Effector memory CD8-positive, alpha-beta T cell (primary cell): ENCODE data around the gene RMRP.
A peak's percentile ranks its signal among the peaks of the same experiment; 100 is the strongest.

Source experiments
- ATAC-seq: fragments of 150-1000 bp; cut with Tn5 transposase; replicated peaks from 2 replicates; pipeline ENCODE4 v1.10.0; 2021; ENCODE audit warnings: mild to moderate bottlenecking, moderate library complexity
- DNase-seq, 3 experiments: peaks; one replicate each; pipeline ENCODE4 v3.0.0; 2021
- H3K27ac Mint-ChIP-seq, 2 donors: one replicate each; pipeline ENCODE4 v1.8.0; 2022; ENCODE audit warnings: mild to moderate bottlenecking in 2 of 2, mixed read lengths in 2 of 2, moderate library complexity in 2 of 2
- H3K27me3 Mint-ChIP-seq, 2 donors: one replicate each; pipeline ENCODE4 v1.8.0; 2022; ENCODE audit warnings: mixed read lengths in 2 of 2
- H3K36me3 Mint-ChIP-seq: one replicate; pipeline ENCODE4 v1.8.0; 2022; ENCODE audit warnings: mild to moderate bottlenecking, moderate library complexity, mixed read lengths; ENCODE audit not compliant: insufficient read depth
- H3K4me1 Mint-ChIP-seq, 2 donors: one replicate each; pipeline ENCODE4 v1.8.0; 2022; ENCODE audit warnings: low read depth in 2 of 2, mixed read lengths in 2 of 2
- H3K4me3 Mint-ChIP-seq, 2 donors: one replicate each; pipeline ENCODE4 v1.8.0; 2022; ENCODE audit warnings: mild to moderate bottlenecking in 2 of 2, mixed read lengths in 2 of 2, moderate library complexity in 2 of 2
- H3K9me3 Mint-ChIP-seq, 2 donors: one replicate each; pipeline ENCODE4 v1.8.0; 2022; ENCODE audit warnings: mixed read lengths in 2 of 2

The RMRP gene

GRCh38 chr9:35691334-35691650, 33.5 kb upstream of the RMRP start:
- peaks cover 2 to 16% of the 10 kb centered on the region in 2 donors for H3K4me1 Mint-ChIP-seq
- no peaks in the 10 kb centered on the region for H3K27me3 Mint-ChIP-seq
- peaks cover 7% of the 10 kb centered on the region for H3K36me3 Mint-ChIP-seq
- no peak for ATAC-seq
- H3K27ac Mint-ChIP-seq: peak overlapping the region; percentile 86
- peak overlapping the region; percentile 88 to 90 for H3K4me3 Mint-ChIP-seq
- DNase-seq: no peak
- H3K9me3 Mint-ChIP-seq: no peaks in the 10 kb centered on the region

GRCh38 chr9:35690614-35691333, 33.0 kb upstream of the RMRP start:
- peaks cover 7% of the 10 kb centered on the region for H3K36me3 Mint-ChIP-seq
- peak; percentile 52 for ATAC-seq
- H3K27ac Mint-ChIP-seq: peak overlapping the region; percentile 86
- no peaks in the 10 kb centered on the region for H3K27me3 Mint-ChIP-seq
- peak in 1 of 3 experiments; percentile 14 for DNase-seq
- H3K4me3 Mint-ChIP-seq: peak overlapping the region; percentile 88 to 90
- no peaks in the 10 kb centered on the region for H3K9me3 Mint-ChIP-seq
- H3K4me1 Mint-ChIP-seq: peaks cover 3 to 16% of the 10 kb centered on the region in 2 donors

GRCh38 chr9:35690294-35690613, 32.4 kb upstream of the RMRP start:
- H3K27ac Mint-ChIP-seq: peak overlapping the region in 1 of 2 donors; percentile 86
- peak overlapping the region; percentile 88 to 90 for H3K4me3 Mint-ChIP-seq
- ATAC-seq: peak; percentile 8

GRCh38 chr9:35689542-35690293, 31.9 kb upstream of the RMRP start, which contains the start of gene TPM2:
Gene TPM2, minus strand, starts transcription at chr9:35689925. Its CDS starts 108 bp downstream, at chr9:35689817.
- no peak for DNase-seq

More at GRCh38 chr9:35690294-35690613, 32.4 kb upstream of the RMRP start:
- peaks cover 7% of the 10 kb centered on the region for H3K36me3 Mint-ChIP-seq
- no peaks in the 10 kb centered on the region for H3K27me3 Mint-ChIP-seq
- peaks cover 3 to 16% of the 10 kb centered on the region in 2 donors for H3K4me1 Mint-ChIP-seq
- no peak for DNase-seq
- H3K9me3 Mint-ChIP-seq: no peaks in the 10 kb centered on the region

GRCh38 chr9:35688558-35689541, 31.0 kb upstream of the RMRP start:
- no peak for ATAC-seq
- Mint-ChIP-seq H3K36me3 (peaks cover 9% of the 10 kb centered on the region), H3K27me3 (no peaks in the 10 kb centered on the region), H3K27ac (peak overlapping the region; percentile 60 to 83), H3K4me3 (peak overlapping the region; percentile 40 to 61), H3K9me3 (no peaks in the 10 kb centered on the region), H3K4me1 (peaks cover 3 to 16% of the 10 kb centered on the region in 2 donors)
- DNase-seq: no peak

More at GRCh38 chr9:35689542-35690293, 31.9 kb upstream of the RMRP start, which contains the start of gene TPM2:
- Mint-ChIP-seq H3K9me3 (no peaks in the 10 kb centered on the region), H3K27me3 (no peaks in the 10 kb centered on the region), H3K4me1 (peaks cover 3 to 16% of the 10 kb centered on the region in 2 donors), H3K36me3 (peaks cover 10% of the 10 kb centered on the region), H3K27ac (peak within 1 kb of the TSS; percentile 86), H3K4me3 (peak within 1 kb of the TSS; percentile 88 to 90)
- peak; percentile 15 for ATAC-seq

- Mint-ChIP-seq H3K36me3 (peaks cover 8% of the 10 kb centered on the region), H3K27me3 (no peaks in the 10 kb centered on the region), H3K4me1 (peaks cover 3 to 17% of the 10 kb centered on the region in 2 donors), H3K9me3 (no peaks in the 10 kb centered on the region), H3K4me3 (no peak overlapping the region), H3K27ac (peak overlapping the region; percentile 60 to 83)
- no peak for DNase-seq
- no peak for ATAC-seq
Measured at GRCh38 chr9:35687972-35688557, 30.2 kb upstream of the RMRP start.

GRCh38 chr9:35687306-35687705, 29.5 kb upstream of the RMRP start:
- no peak overlapping the region for H3K27ac Mint-ChIP-seq
- DNase-seq: no peak
- no peaks in the 10 kb centered on the region for H3K9me3 Mint-ChIP-seq
- no peaks in the 10 kb centered on the region for H3K27me3 Mint-ChIP-seq
- ATAC-seq: no peak
- no peak overlapping the region for H3K4me3 Mint-ChIP-seq
- peaks cover 3 to 17% of the 10 kb centered on the region in 2 donors for H3K4me1 Mint-ChIP-seq
- H3K36me3 Mint-ChIP-seq: peaks cover 8% of the 10 kb centered on the region

GRCh38 chr9:35686222-35687203, 28.7 kb upstream of the RMRP start:
- DNase-seq (no peak), ATAC-seq (no peak)
- Mint-ChIP-seq H3K4me3 (no peak overlapping the region), H3K36me3 (peaks cover 11% of the 10 kb centered on the region), H3K4me1 (peaks cover 3 to 18% of the 10 kb centered on the region in 2 donors), H3K27ac (peak overlapping the region in 1 of 2 donors; percentile 0), H3K27me3 (no peaks in the 10 kb centered on the region), H3K9me3 (no peaks in the 10 kb centered on the region)

- peaks cover 8% of the 10 kb centered on the region for H3K36me3 Mint-ChIP-seq
- no peak for DNase-seq
- ATAC-seq: no peak
- H3K4me3 Mint-ChIP-seq: no peak overlapping the region
- no peaks in the 10 kb centered on the region for H3K9me3 Mint-ChIP-seq
- no peak overlapping the region for H3K27ac Mint-ChIP-seq
- H3K27me3 Mint-ChIP-seq: no peaks in the 10 kb centered on the region
- H3K4me1 Mint-ChIP-seq: peaks cover 3 to 12% of the 10 kb centered on the region in 2 donors
Measured at GRCh38 chr9:35685506-35685905, 27.7 kb upstream of the RMRP start.

- ATAC-seq: no peak
- DNase-seq: no peak
- no peaks in the 10 kb centered on the region for H3K27me3 Mint-ChIP-seq
- no peak overlapping the region for H3K27ac Mint-ChIP-seq
- no peaks in the 10 kb centered on the region for H3K9me3 Mint-ChIP-seq
- H3K36me3 Mint-ChIP-seq: peaks cover 8% of the 10 kb centered on the region
- no peak overlapping the region for H3K4me3 Mint-ChIP-seq
- H3K4me1 Mint-ChIP-seq: peaks cover 3 to 14% of the 10 kb centered on the region in 2 donors
Measured at GRCh38 chr9:35684921-35685320, 27.1 kb upstream of the RMRP start.

- H3K27ac Mint-ChIP-seq: peak overlapping the region in 1 of 2 donors; percentile 66
- no peaks in the 10 kb centered on the region for H3K27me3 Mint-ChIP-seq
- no peak for DNase-seq
- no peak overlapping the region for H3K4me3 Mint-ChIP-seq
- no peak for ATAC-seq
- H3K9me3 Mint-ChIP-seq: no peaks in the 10 kb centered on the region
- peaks cover 3 to 6% of the 10 kb centered on the region in 2 donors for H3K4me1 Mint-ChIP-seq
- peaks cover 8% of the 10 kb centered on the region for H3K36me3 Mint-ChIP-seq
Measured at GRCh38 chr9:35683323-35683722, 25.5 kb upstream of the RMRP start.
